SK-N-SH (cell line): ENCODE results near the gene PPP2R5E. TPM values are rescaled to one million over a fixed set of nuclear protein-coding genes. Genes with fewer than 3 reads are reported as not detected.
"Not testable (repeated sequence)": the region's sequence is repeated elsewhere in the genome, so short reads cannot be mapped to it uniquely, and the experiment has no call there.

Experiments
- CTCF ChIA-PET: fragments of 300-600, 350-600 bp; formaldehyde crosslinking; extraction: SDS; loops from one replicate; lab custom pipeline; 2021; lab: Yijun Ruan, JAX
- POLR2A ChIA-PET: fragments of 350-600 bp; sonication (Branson Sonifier 250); formaldehyde crosslinking; extraction: SDS; loops from one replicate; lab custom pipeline; 2020; ENCODE audit warnings: antibody characterized with exemption, inconsistent platforms; lab: Yijun Ruan, JAX
- DNase-seq: peaks from one replicate; pipeline ENCODE4 v3.0.0; 2012
- H2AFZ ChIP-seq: fragments of 200-600 bp; sonication (generic); 2 replicates; pipeline ENCODE4 v1.8.1; 2016; ENCODE audit warnings: antibody characterized with exemption, mild to moderate bottlenecking, low read depth
- H3F3A ChIP-seq: fragments of 200-600 bp; sonication (generic); replicated peaks from 2 replicates; pipeline ENCODE3; 2016; ENCODE audit warnings: antibody characterized with exemption, mild to moderate bottlenecking; ENCODE audit not compliant: insufficient read depth
- H3K27ac ChIP-seq, 2 experiments: fragments of 200-500 bp in 1 of 2; fragments of 200-600 bp in 1 of 2; sonication (Bioruptor generic) in 1 of 2; sonication (generic), shearing (Covaris generic) in 1 of 2; 2 replicates each; pipeline versions ENCODE4 v1.5.1 to v1.6.1; 2014 to 2016; ENCODE audit warnings: low read depth in 2 of 2, inconsistent platforms in 1 of 2, low read length in 1 of 2, mild to moderate bottlenecking in 1 of 2, mixed read lengths in 1 of 2
- H3K27me3 ChIP-seq: fragments of 200-600 bp; sonication (generic), shearing (Covaris generic); 2 replicates; pipeline ENCODE4 v1.6.1; 2016; ENCODE audit warnings: mixed run types; ENCODE audit not compliant: insufficient read depth
- H3K36me3 ChIP-seq, 2 experiments: fragments of 200-500 bp in 1 of 2; fragments of 200-600 bp in 1 of 2; sonication (Bioruptor generic) in 1 of 2; sonication (generic) in 1 of 2; replicated peaks in 1 of 2; 2 replicates each; pipeline versions ENCODE3 to v1.5.1; 2014 to 2016; ENCODE audit warnings: low read length in 1 of 2, mild to moderate bottlenecking in 1 of 2; ENCODE audit not compliant: insufficient read depth in 2 of 2, control insufficient read depth in 1 of 2
- H3K4me1 ChIP-seq, 2 experiments: fragments of 200-500 bp in 1 of 2; fragments of 200-600 bp in 1 of 2; sonication (Bioruptor generic) in 1 of 2; sonication (generic), shearing (Covaris generic) in 1 of 2; 2 replicates each; pipeline versions ENCODE4 v1.5.1 to v1.6.1; 2014 to 2016; ENCODE audit warnings: low read depth in 1 of 2, low read length in 1 of 2, mixed run types in 1 of 2; ENCODE audit not compliant: insufficient read depth in 2 of 2, control insufficient read depth in 1 of 2
- H3K4me2 ChIP-seq: fragments of 200-600 bp; sonication (generic), shearing (Covaris generic); 2 replicates; pipeline ENCODE4 v1.6.1; 2017; ENCODE audit warnings: mixed run types
- H3K4me3 ChIP-seq, 2 experiments: fragments of 200-500 bp in 1 of 2; fragments of 200-600 bp in 1 of 2; sonication (Bioruptor generic) in 1 of 2; sonication (generic), shearing (Covaris generic) in 1 of 2; 2 replicates each; pipeline versions ENCODE4 v1.5.1 to v1.8.1; 2014 to 2016; ENCODE audit warnings: low read depth in 2 of 2, inconsistent platforms in 1 of 2, low read length in 1 of 2, mild to moderate bottlenecking in 1 of 2, mixed read lengths in 1 of 2, moderate library complexity in 1 of 2
- H3K79me2 ChIP-seq: fragments of 200-600 bp; sonication (generic); 2 replicates; pipeline ENCODE4 v1.8.1; 2017; ENCODE audit warnings: mild to moderate bottlenecking; ENCODE audit not compliant: insufficient read depth
- H3K9ac ChIP-seq: fragments of 200-600 bp; sonication (generic); 2 replicates; pipeline ENCODE4 v1.6.1; 2017; ENCODE audit warnings: mixed run types
- H3K9me2 ChIP-seq: fragments of 200-600 bp; sonication (generic); 2 replicates; pipeline ENCODE4 v1.6.1; 2017; ENCODE audit warnings: mixed run types
- H3K9me3 ChIP-seq: fragments of 200-600 bp; sonication (generic); 2 replicates; pipeline ENCODE4 v1.6.1; 2017; ENCODE audit warnings: mixed run types, mild to moderate bottlenecking, moderate library complexity
- H4K20me1 ChIP-seq: fragments of 200-600 bp; sonication (generic); 2 replicates; pipeline ENCODE4 v1.6.1; 2017; ENCODE audit warnings: mild to moderate bottlenecking, mixed run types; ENCODE audit not compliant: insufficient read depth
- CHD2 ChIP-seq: fragments of 150-350 bp; IDR thresholded peaks from 2 replicates; pipeline ENCODE4 v1.6.1; 2018; ENCODE audit warnings: low read length; ENCODE audit not compliant: partially characterized antibody
- EP300 ChIP-seq, 2 experiments: IDR thresholded peaks; 2 replicates each; pipeline versions ENCODE4 v1.4.0 to v1.6.1; 2012; ENCODE audit warnings: borderline replicate concordance in 1 of 2, low read depth in 1 of 2, low read length in 1 of 2
- GATA2 ChIP-seq: sonication (generic); formaldehyde crosslinking; IDR thresholded peaks from 2 replicates; pipeline ENCODE4 v1.5.0; 2020; ENCODE audit warnings: mild to moderate bottlenecking, missing genetic modification reagents
- NFIC ChIP-seq: IDR thresholded peaks from 2 replicates; pipeline ENCODE4 v1.4.0; 2012; ENCODE audit warnings: borderline replicate concordance
- NRF1 ChIP-seq: IDR thresholded peaks from 2 replicates; pipeline ENCODE4 v1.6.1; 2012; ENCODE audit warnings: low read depth, mild to moderate bottlenecking, low read length
- RAD21 ChIP-seq: IDR thresholded peaks from 2 replicates; pipeline ENCODE4 v1.6.1; 2012; ENCODE audit warnings: mild to moderate bottlenecking, low read length
- RCOR1 ChIP-seq: fragments of 150-350 bp; IDR thresholded peaks from 2 replicates; pipeline ENCODE4 v1.6.1; 2017; ENCODE audit warnings: antibody characterized with exemption, low read length
- SMC3 ChIP-seq: IDR thresholded peaks from 2 replicates; pipeline ENCODE4 v1.6.1; 2012; ENCODE audit warnings: low read depth, low read length, improper control_type of control experiment
- TCF12 ChIP-seq: IDR thresholded peaks from 2 replicates; pipeline ENCODE4 v1.4.0; 2012
- USF1 ChIP-seq: IDR thresholded peaks from 2 replicates; pipeline ENCODE4 v1.4.0; 2012; ENCODE audit warnings: low read depth, borderline replicate concordance
- ZBTB33 ChIP-seq: IDR thresholded peaks from 2 replicates; pipeline ENCODE4 v1.4.0; 2012; ENCODE audit warnings: low read depth, borderline replicate concordance
- WGBS: methylation state at CpG from one replicate; pipeline ENCODE4 v1.1.6; 2017; ENCODE audit warnings: low lambda C conversion rate; 5-methylcytosine and 5-hydroxymethylcytosine counted together
- polyA plus RNA-seq, 3 experiments: library from polyadenylated mRNA; depleted of rRNA; stranded (reverse); fragments of >200 nt; gene quantifications; 2 replicates each; pipeline ENCODE4 v1.2.3, GENCODE V29; 2012

PPP2R5E gene
- polyA plus RNA-seq, 1 of the 3 experiments (the other 2 are of a cell fraction), result 4.4 TPM

- Histone ChIP-seq H2AFZ (no peak overlapping the region), H3K27ac (peak overlapping the region; percentile 28 to 96; a peak in 3 of 4 replicates), H3K36me3 (peaks cover 0 to 3% of the 10 kb centered on the region in 2 experiments), H3K4me3 (no peak overlapping the region), H3K79me2 (peaks cover 83% of the 10 kb centered on the region), H3F3A (peaks cover 8% of the 10 kb centered on the region), H3K9ac (no peak overlapping the region), H3K4me2 (no peak overlapping the region), H3K4me1 (peaks cover 0 to 15% of the 10 kb centered on the region in 2 experiments; a peak in 2 of 4 replicates), H3K9me3 (no peaks in the 10 kb centered on the region), H3K27me3 (no peaks in the 10 kb centered on the region), H4K20me1 (peaks cover 26% of the 10 kb centered on the region), H3K9me2 (no peaks in the 10 kb centered on the region)
- CTCF ChIA-PET, result interaction anchor here (1.1 to 1.3 kb wide), 3 partner anchors 13 to 135 kb away, joined by 3 read pairs; no protein-coding TSS in a partner anchor
- 64% methylated on average over 4 of the region's 4 CpGs for WGBS
- TF ChIP-seq ZBTB33 (no peak), EP300 (IDR thresholded peaks at IDR 0.05; ENCODE audit: borderline replicate concordance in 1 of 2, low read depth in 1 of 2, low read length in 1 of 2) (peak in 1 of 2 experiments; percentile 71; a peak in 1 of 4 replicates), USF1 (no peak), TCF12 (no peak), NFIC (no peak), CHD2 (peak; percentile 66), NRF1 (no peak), RCOR1 (peak; percentile 71; the same call in 1 of the 2 replicates), SMC3 (no peak), GATA2 (CRISPR knock-in tag) (peak; percentile 44; the same call in 1 of the 2 replicates), RAD21 (0 out of 2 replicates have a peak, but pooled peaks have one; percentile 1)
- peak; percentile 68 for DNase-seq
- POLR2A ChIA-PET, result no interaction called here
These were observed 19.3 kb downstream of the PPP2R5E start for GRCh38 chr14:63523735-63524426.

- H3K9me2 ChIP-seq, H3K36me3 ChIP-seq, CTCF ChIA-PET, H3K27me3 ChIP-seq, H3K27ac ChIP-seq, H3F3A ChIP-seq, H2AFZ ChIP-seq, POLR2A ChIA-PET, H3K9ac ChIP-seq, H3K4me2 ChIP-seq, H3K4me3 ChIP-seq, DNase-seq, H3K9me3 ChIP-seq: not testable (repeated sequence)
- no CpG with 5 or more reads among the region's 41 CpGs for WGBS
- H3K79me2 ChIP-seq, result peaks cover 84% of the 10 kb centered on the region
- peaks cover 30% of the 10 kb centered on the region for H4K20me1 ChIP-seq
- peaks cover 0 to 14% of the 10 kb centered on the region in 2 experiments; a peak in 2 of 4 replicates for H3K4me1 ChIP-seq
These were observed 20.7 kb downstream of the PPP2R5E start for GRCh38 chr14:63522511-63522910.
